Smooth muscle cell (in vitro differentiated cells): ENCODE results near the gene ZNF574. TPM values are rescaled to one million over a fixed set of nuclear protein-coding genes. Genes with fewer than 3 reads are reported as not detected.
"Not testable (repeated sequence)": the region's sequence is repeated elsewhere in the genome, so short reads cannot be mapped to it uniquely, and the experiment has no call there.

Experiments used
- DNase-seq: peaks from one replicate; lab custom pipeline; 2025; ENCODE audit not compliant: unreplicated experiment; lab: John Stamatoyannopoulos, UW
- H2AFZ ChIP-seq: fragments of 200-600 bp; sonication (generic); 2 replicates; pipeline ENCODE4 v1.6.0; 2016; ENCODE audit warnings: antibody characterized with exemption, low read depth, mild to moderate bottlenecking
- H3F3A ChIP-seq: fragments of 200-600 bp; sonication (generic); 2 replicates; pipeline ENCODE4 v1.6.0; 2017; ENCODE audit warnings: antibody characterized with exemption, low read depth
- H3K27ac ChIP-seq: fragments of 200-600 bp; sonication (generic); 2 replicates; pipeline ENCODE4 v1.5.1; 2016; ENCODE audit warnings: low read depth, mild to moderate bottlenecking
- H3K27me3 ChIP-seq: fragments of 200-600 bp; sonication (generic); 2 replicates; pipeline ENCODE4 v1.6.1; 2016; ENCODE audit warnings: low read depth, mild to moderate bottlenecking
- H3K36me3 ChIP-seq: fragments of 200-600 bp; sonication (generic); 2 replicates; pipeline ENCODE4 v1.5.1; 2016; ENCODE audit warnings: low read depth
- H3K4me1 ChIP-seq: fragments of 200-600 bp; sonication (generic); 2 replicates; pipeline ENCODE4 v1.5.1; 2016; ENCODE audit warnings: low read depth
- H3K4me2 ChIP-seq: fragments of 200-600 bp; sonication (generic); 2 replicates; pipeline ENCODE4 v1.6.0; 2016; ENCODE audit warnings: mild to moderate bottlenecking
- H3K4me3 ChIP-seq: fragments of 200-600 bp; sonication (generic); 2 replicates; pipeline ENCODE4 v1.5.1; 2016; ENCODE audit warnings: mild to moderate bottlenecking
- H3K79me2 ChIP-seq: fragments of 200-600 bp; sonication (generic); 2 replicates; pipeline ENCODE4 v1.6.0; 2016; ENCODE audit warnings: low read depth, mild to moderate bottlenecking
- H3K9ac ChIP-seq: fragments of 200-600 bp; sonication (generic); 2 replicates; pipeline ENCODE4 v1.6.0; 2016; ENCODE audit warnings: low read depth
- H3K9me3 ChIP-seq: fragments of 200-600 bp; sonication (generic); replicated peaks from 2 replicates; pipeline ENCODE4 v1.5.1; 2016; ENCODE audit warnings: low read depth
- H4K20me1 ChIP-seq: fragments of 200-600 bp; sonication (generic); 2 replicates; pipeline ENCODE4 v1.6.0; 2016; ENCODE audit warnings: low read depth
- WGBS: methylation state at CpG from one replicate; pipeline ENCODE4 v1.1.7; 2016; ENCODE audit warnings: low lambda C conversion rate; 5-methylcytosine and 5-hydroxymethylcytosine counted together
- polyA plus RNA-seq: library from polyadenylated mRNA; unstranded; fragments of >200 nt; fragmentation: Nextera tagmentation; extraction: Ambion mirVana; gene quantifications from 2 replicates; pipeline ENCODE4 v1.2.1, GENCODE V29; 2016
- total RNA-seq: library from RNA; depleted of rRNA; stranded (reverse); fragments of >200 nt; gene quantifications from 2 replicates; pipeline ENCODE4 v1.2.3, GENCODE V29; 2014
- TF ChIP-seq, protein P1 (sequence below): fragments of 200-600 bp; sonication (generic); IDR thresholded peaks from 2 replicates; pipeline ENCODE4 v1.5.1; 2017; ENCODE audit warnings: borderline replicate concordance, mild to moderate bottlenecking, antibody characterized with exemption; ENCODE audit not compliant: insufficient read depth, poor library complexity, severe bottlenecking

ZNF574 gene
- total and polyA plus RNA-seq, 2 experiments from 2014 or later: 8.9 to 20.5 TPM

DNA sequence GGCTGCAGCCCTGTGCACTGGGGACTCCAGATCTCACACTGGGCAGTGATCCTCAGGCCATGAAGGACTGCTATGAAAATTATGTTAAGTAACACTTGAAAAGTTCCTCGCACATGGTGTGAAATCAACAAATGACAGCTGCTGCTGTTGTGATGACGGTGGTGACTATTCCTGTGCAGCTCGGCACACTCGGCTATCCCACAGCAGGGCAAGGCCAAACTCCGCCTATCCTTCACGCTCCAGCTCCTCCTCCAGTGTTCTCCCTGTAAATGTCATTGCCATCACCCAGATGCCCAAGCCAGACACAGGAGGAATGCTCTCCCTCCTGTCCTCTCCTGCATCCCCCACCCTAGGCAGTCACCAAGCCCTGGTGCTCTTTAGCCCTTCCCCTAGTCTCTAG lies 37.3 kb upstream of the ZNF574 start:
- Histone ChIP-seq H3F3A (no peaks in the 10 kb centered on the region), H3K9ac (no peak overlapping the region), H4K20me1 (no peaks in the 10 kb centered on the region), H3K79me2 (no peaks in the 10 kb centered on the region), H2AFZ (no peak overlapping the region), H3K4me2 (no peak overlapping the region), H3K27ac (no peak overlapping the region), H3K9me3 (no peaks in the 10 kb centered on the region), H3K27me3 (no peaks in the 10 kb centered on the region), H3K4me3 (no peak overlapping the region), H3K36me3 (no peaks in the 10 kb centered on the region), H3K4me1 (no peaks in the 10 kb centered on the region)
- TF ChIP-seq, protein P1, sequence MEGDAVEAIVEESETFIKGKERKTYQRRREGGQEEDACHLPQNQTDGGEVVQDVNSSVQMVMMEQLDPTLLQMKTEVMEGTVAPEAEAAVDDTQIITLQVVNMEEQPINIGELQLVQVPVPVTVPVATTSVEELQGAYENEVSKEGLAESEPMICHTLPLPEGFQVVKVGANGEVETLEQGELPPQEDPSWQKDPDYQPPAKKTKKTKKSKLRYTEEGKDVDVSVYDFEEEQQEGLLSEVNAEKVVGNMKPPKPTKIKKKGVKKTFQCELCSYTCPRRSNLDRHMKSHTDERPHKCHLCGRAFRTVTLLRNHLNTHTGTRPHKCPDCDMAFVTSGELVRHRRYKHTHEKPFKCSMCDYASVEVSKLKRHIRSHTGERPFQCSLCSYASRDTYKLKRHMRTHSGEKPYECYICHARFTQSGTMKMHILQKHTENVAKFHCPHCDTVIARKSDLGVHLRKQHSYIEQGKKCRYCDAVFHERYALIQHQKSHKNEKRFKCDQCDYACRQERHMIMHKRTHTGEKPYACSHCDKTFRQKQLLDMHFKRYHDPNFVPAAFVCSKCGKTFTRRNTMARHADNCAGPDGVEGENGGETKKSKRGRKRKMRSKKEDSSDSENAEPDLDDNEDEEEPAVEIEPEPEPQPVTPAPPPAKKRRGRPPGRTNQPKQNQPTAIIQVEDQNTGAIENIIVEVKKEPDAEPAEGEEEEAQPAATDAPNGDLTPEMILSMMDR: no peak
- no peak for DNase-seq
- 85% methylated on average over 6 of the region's 6 CpGs for WGBS

DNA sequence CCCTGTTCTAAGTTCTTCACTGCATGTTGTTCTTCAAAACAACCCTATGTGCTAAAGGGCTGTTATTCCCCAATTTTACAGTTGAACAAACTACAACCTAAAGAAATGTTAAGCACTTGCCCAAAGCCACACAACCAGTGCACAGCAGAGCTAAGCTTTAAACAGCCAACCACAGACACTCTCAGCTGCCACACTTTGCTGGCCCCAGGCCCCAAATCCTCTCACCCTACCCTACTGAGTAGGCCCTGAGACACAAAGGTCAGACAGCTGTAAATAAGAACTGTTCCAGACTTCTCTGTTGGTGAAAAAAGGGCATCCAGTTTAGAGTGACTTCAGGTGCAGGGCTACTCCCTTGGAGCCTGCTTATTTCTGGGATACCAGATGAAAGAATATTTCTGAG lies 35.9 kb upstream of the ZNF574 start:
- H3K27me3 ChIP-seq: no peaks in the 10 kb centered on the region
- no peaks in the 10 kb centered on the region for H3K36me3 ChIP-seq
- H3K27ac ChIP-seq: no peak overlapping the region
- DNase-seq: no peak
- no peak overlapping the region for H3K4me2 ChIP-seq
- H2AFZ ChIP-seq: no peak overlapping the region
- H3K79me2 ChIP-seq: no peaks in the 10 kb centered on the region
- TF ChIP-seq, protein P1: no peak
- no peaks in the 10 kb centered on the region for H3F3A ChIP-seq
- no peak overlapping the region for H3K9ac ChIP-seq
- H3K9me3 ChIP-seq: no peaks in the 10 kb centered on the region
- H3K4me1 ChIP-seq: no peaks in the 10 kb centered on the region
- H3K4me3 ChIP-seq: no peak overlapping the region
- H4K20me1 ChIP-seq: no peaks in the 10 kb centered on the region

DNA sequence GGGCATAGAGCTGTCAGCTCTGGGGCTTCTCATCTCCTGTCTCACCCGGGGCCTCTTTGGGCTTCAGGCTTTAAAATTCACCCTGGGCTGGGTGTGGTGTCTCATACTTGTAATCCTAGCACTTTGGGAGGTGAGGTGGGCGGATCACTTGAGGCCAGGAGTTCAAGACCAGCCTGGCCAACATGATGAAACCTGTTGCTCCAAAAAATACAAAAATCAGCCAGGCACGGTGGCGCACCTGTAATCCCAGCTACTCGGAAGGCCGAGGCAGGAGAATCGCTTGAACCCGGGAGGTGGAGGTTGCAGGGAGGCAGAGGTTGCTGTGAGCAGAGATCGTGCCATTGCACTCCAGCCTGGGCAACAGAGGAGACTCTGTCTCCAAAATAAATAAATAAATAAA lies 35.5 kb upstream of the ZNF574 start:
- H3K4me2 ChIP-seq, H3K27ac ChIP-seq, H3K9ac ChIP-seq, H3K9me3 ChIP-seq, H3K27me3 ChIP-seq, H4K20me1 ChIP-seq, H3K4me3 ChIP-seq, H2AFZ ChIP-seq, H3F3A ChIP-seq, DNase-seq, H3K79me2 ChIP-seq, H3K36me3 ChIP-seq, H3K4me1 ChIP-seq: not testable (repeated sequence)
- WGBS: 90% methylated on average over 9 of the region's 9 CpGs

DNA sequence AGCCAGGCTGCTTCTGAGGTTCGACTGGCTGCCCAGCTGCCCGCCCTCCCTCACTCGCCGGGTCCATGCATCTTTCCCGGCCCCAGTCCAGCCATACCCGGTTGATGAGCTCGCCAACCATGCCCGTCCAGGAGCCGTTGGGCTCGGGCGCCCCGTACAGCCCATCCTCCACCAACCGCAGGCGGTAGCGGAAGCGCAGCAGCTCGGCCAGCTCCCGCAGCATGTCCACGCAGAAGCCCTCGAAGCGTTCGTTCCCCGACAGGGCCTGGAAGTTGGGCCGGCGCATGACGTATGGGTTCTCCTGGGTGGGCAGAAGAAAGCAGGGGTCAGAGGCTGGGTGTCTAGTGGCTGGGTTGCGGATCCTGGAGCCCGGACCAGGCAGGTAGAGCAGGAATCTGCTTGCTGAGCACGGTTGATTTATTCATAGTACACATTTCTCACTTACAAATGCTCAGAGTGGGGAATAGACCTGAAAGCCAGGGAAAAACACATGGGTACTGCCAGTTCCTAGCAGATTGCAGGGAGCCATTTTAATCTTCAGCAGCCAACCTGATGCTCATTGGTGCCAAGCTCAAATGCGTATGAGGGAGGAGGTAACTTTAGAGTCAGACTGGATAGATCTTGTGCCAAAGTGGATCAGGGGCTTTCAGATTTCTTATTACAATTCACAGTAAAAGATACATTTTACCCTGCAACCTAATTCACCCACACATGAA lies 33.4 kb upstream of the ZNF574 start:
- Histone ChIP-seq H2AFZ (no peak overlapping the region), H4K20me1 (no peaks in the 10 kb centered on the region), H3K9me3 (no peaks in the 10 kb centered on the region), H3K9ac (no peak overlapping the region), H3K4me2 (no peak overlapping the region), H3K36me3 (no peaks in the 10 kb centered on the region), H3K4me3 (no peak overlapping the region), H3K79me2 (no peaks in the 10 kb centered on the region), H3K4me1 (no peaks in the 10 kb centered on the region), H3K27me3 (no peaks in the 10 kb centered on the region), H3K27ac (no peak overlapping the region), H3F3A (no peaks in the 10 kb centered on the region)
- 96% methylated on average over 30 of the region's 30 CpGs for WGBS
- TF ChIP-seq, protein P1: no peak
- DNase-seq: no peak
